Measurements from ENCODE around the gene SDF2. TPM values are rescaled to one million over a fixed set of nuclear protein-coding genes. Genes with fewer than 3 reads are reported as not detected.

SDF2 gene
- total and polyA plus RNA-seq, 2 experiments from 2014 or later = 32.5 to 54.6 TPM

DNA sequence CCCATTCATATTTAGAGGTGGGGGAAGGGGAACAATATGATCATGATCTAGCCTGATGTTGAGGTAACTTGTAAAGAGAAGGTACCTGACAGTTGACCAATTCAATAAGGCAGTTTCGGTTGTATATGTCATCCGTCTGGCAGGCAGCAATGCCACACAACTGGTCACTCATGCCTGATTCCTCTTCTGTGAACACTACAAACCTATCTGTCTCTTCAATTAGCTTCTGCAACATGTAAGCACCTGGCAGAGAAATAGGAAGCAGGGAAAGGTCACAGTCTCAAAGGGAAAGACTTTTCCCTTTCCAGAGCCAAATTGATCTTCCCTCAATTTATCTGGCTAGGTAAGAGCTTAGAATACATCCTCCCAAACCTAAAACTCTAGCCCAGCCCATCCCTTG, 37.6 kb downstream of the SDF2 start (continued):
- TF ChIP-seq, protein P1, sequence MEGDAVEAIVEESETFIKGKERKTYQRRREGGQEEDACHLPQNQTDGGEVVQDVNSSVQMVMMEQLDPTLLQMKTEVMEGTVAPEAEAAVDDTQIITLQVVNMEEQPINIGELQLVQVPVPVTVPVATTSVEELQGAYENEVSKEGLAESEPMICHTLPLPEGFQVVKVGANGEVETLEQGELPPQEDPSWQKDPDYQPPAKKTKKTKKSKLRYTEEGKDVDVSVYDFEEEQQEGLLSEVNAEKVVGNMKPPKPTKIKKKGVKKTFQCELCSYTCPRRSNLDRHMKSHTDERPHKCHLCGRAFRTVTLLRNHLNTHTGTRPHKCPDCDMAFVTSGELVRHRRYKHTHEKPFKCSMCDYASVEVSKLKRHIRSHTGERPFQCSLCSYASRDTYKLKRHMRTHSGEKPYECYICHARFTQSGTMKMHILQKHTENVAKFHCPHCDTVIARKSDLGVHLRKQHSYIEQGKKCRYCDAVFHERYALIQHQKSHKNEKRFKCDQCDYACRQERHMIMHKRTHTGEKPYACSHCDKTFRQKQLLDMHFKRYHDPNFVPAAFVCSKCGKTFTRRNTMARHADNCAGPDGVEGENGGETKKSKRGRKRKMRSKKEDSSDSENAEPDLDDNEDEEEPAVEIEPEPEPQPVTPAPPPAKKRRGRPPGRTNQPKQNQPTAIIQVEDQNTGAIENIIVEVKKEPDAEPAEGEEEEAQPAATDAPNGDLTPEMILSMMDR (conservative IDR thresholded peaks at IDR 0.05; ENCODE audit: low read depth in 2 of 2) = no peak
- no peak for TF ChIP-seq STAT1 (IDR thresholded peaks at IDR 0.05; ENCODE audit: unreplicated experiment)
- TF ChIP-seq, protein P2, sequence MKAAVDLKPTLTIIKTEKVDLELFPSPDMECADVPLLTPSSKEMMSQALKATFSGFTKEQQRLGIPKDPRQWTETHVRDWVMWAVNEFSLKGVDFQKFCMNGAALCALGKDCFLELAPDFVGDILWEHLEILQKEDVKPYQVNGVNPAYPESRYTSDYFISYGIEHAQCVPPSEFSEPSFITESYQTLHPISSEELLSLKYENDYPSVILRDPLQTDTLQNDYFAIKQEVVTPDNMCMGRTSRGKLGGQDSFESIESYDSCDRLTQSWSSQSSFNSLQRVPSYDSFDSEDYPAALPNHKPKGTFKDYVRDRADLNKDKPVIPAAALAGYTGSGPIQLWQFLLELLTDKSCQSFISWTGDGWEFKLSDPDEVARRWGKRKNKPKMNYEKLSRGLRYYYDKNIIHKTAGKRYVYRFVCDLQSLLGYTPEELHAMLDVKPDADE (IDR thresholded peaks at IDR 0.05) = no peak
- TF ChIP-seq, protein P3, sequence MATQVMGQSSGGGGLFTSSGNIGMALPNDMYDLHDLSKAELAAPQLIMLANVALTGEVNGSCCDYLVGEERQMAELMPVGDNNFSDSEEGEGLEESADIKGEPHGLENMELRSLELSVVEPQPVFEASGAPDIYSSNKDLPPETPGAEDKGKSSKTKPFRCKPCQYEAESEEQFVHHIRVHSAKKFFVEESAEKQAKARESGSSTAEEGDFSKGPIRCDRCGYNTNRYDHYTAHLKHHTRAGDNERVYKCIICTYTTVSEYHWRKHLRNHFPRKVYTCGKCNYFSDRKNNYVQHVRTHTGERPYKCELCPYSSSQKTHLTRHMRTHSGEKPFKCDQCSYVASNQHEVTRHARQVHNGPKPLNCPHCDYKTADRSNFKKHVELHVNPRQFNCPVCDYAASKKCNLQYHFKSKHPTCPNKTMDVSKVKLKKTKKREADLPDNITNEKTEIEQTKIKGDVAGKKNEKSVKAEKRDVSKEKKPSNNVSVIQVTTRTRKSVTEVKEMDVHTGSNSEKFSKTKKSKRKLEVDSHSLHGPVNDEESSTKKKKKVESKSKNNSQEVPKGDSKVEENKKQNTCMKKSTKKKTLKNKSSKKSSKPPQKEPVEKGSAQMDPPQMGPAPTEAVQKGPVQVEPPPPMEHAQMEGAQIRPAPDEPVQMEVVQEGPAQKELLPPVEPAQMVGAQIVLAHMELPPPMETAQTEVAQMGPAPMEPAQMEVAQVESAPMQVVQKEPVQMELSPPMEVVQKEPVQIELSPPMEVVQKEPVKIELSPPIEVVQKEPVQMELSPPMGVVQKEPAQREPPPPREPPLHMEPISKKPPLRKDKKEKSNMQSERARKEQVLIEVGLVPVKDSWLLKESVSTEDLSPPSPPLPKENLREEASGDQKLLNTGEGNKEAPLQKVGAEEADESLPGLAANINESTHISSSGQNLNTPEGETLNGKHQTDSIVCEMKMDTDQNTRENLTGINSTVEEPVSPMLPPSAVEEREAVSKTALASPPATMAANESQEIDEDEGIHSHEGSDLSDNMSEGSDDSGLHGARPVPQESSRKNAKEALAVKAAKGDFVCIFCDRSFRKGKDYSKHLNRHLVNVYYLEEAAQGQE (IDR thresholded peaks at IDR 0.05; ENCODE audit: unreplicated experiment) = no peak
- no peak for TF ChIP-seq ZNF114 (CRISPR knock-in tag; IDR thresholded peaks at IDR 0.05)
- TF ChIP-seq CREB1 (CRISPR knock-in tag; IDR thresholded peaks at IDR 0.05; ENCODE audit: low read depth) = no peak
- no peak for TF ChIP-seq POLR2AphosphoS5 (IDR thresholded peaks at IDR 0.05; ENCODE audit: low read depth)
- no peak for TF ChIP-seq ZNF331 (CRISPR knock-in tag; IDR thresholded peaks at IDR 0.05; ENCODE audit: low read depth)

DNA sequence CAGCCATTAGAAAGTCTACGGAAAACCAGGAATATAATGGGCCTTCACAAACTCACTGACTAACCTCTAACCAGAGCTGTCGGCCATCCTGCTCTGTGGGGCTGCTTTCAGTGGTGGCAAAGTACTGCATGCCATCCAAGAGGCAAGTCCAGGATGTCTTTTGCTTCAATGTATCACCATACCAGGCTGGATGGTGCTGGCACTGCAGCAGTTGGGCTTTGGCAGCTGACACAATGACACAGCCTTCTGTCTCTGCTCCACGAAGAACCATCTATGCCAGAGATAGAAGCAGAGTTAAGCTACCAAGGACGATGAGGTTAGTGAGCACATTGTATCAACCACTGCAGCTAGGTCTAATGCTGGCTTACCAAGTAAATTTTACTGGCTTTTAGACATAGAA, 38.0 kb downstream of the SDF2 start:
- ATAC-seq = no peak
- H3K36me3 Mint-ChIP-seq (ENCODE audit: low read depth) = peaks cover 88% of the 10 kb centered on the region
- no peaks in the 10 kb centered on the region; the same call in 1 of the 2 replicates for H3F3A ChIP-seq (replicated peaks; ENCODE audit: low read depth)

More for the DNA sequence above, 38.0 kb downstream of the SDF2 start:
- H3K27ac Mint-ChIP-seq = no peak overlapping the region
- no peak overlapping the region for H3K4me2 ChIP-seq
- no peaks in the 10 kb centered on the region for H3K4me1 Mint-ChIP-seq
- H4K20me1 ChIP-seq (replicated peaks; ENCODE audit: insufficient read depth) = peaks cover 30% of the 10 kb centered on the region
- no peak overlapping the region for H3K4me3 Mint-ChIP-seq
- no peak overlapping the region for H2AFZ ChIP-seq
- H3K4me3 ChIP-seq = no peak overlapping the region
- no peaks in the 10 kb centered on the region for H3K9me2 ChIP-seq (ENCODE audit: insufficient read depth)
- DNase-seq (ENCODE audit: low spot score) = no peak
- TF ChIP-seq EZH2 (IDR thresholded peaks at IDR 0.05; ENCODE audit: low read depth, unreplicated experiment) = no peak
- TF ChIP-seq CREB1 (CRISPR knock-in tag; IDR thresholded peaks at IDR 0.05; ENCODE audit: low read depth) = no peak
- no peak for TF ChIP-seq JUNB (IDR thresholded peaks at IDR 0.05; ENCODE audit: unreplicated experiment)
- no peak for TF ChIP-seq NANOG (IDR thresholded peaks at IDR 0.05; ENCODE audit: borderline replicate concordance)
- TF ChIP-seq, protein P2 (IDR thresholded peaks at IDR 0.05) = no peak
- no peak for TF ChIP-seq STAT1 (IDR thresholded peaks at IDR 0.05; ENCODE audit: unreplicated experiment)
- TF ChIP-seq ZNF114 (CRISPR knock-in tag; IDR thresholded peaks at IDR 0.05) = no peak
- no peak for TF ChIP-seq ZNF331 (CRISPR knock-in tag; IDR thresholded peaks at IDR 0.05; ENCODE audit: low read depth)
- TF ChIP-seq, protein P3 (IDR thresholded peaks at IDR 0.05; ENCODE audit: unreplicated experiment) = no peak
- H3K27me3 ChIP-seq (ENCODE audit: insufficient read depth) = no peaks in the 10 kb centered on the region
- peaks cover 79% of the 10 kb centered on the region for H3K36me3 ChIP-seq (ENCODE audit: insufficient read depth)
- H3K9me3 Mint-ChIP-seq = no peaks in the 10 kb centered on the region
- no peaks in the 10 kb centered on the region for H3K4me1 ChIP-seq (ENCODE audit: insufficient read depth)
- H3K27me3 Mint-ChIP-seq (ENCODE audit: insufficient read depth, low read depth, poor library complexity) = peaks cover 2% of the 10 kb centered on the region
- no peak overlapping the region for H3K27ac ChIP-seq (ENCODE audit: low read depth)
- H3K79me2 ChIP-seq (replicated peaks; ENCODE audit: insufficient read depth) = no peaks in the 10 kb centered on the region

Measured in GM23338 (cell line).